Neuronal stem cell (in vitro differentiated cells): Measurements from ENCODE around the gene EPHA10.

Source experiments
- DNase-seq: peaks from one replicate; pipeline ENCODE4 v3.0.0-alpha.2; 2013; ENCODE audit warnings: low spot score
- H2AFZ ChIP-seq: one replicate; pipeline ENCODE4 v1.6.1; 2013; ENCODE audit warnings: mild to moderate bottlenecking, low read length, inconsistent platforms
- H2AK5ac ChIP-seq: 2 replicates; pipeline ENCODE4 v1.6.1; 2013; ENCODE audit warnings: low read depth, mild to moderate bottlenecking, inconsistent platforms, low read length, moderate library complexity, mixed read lengths
- H2BK120ac ChIP-seq: 2 replicates; pipeline ENCODE4 v1.6.1; 2013; ENCODE audit warnings: low read depth, mild to moderate bottlenecking, inconsistent platforms, low read length, moderate library complexity, mixed read lengths
- H2BK12ac ChIP-seq: one replicate; pipeline ENCODE4 v1.6.1; 2013; ENCODE audit warnings: low read length, inconsistent platforms
- H2BK15ac ChIP-seq: 2 replicates; pipeline ENCODE4 v1.6.1; 2013; ENCODE audit warnings: mild to moderate bottlenecking, low read length, inconsistent platforms, mixed read lengths
- H2BK5ac ChIP-seq: one replicate; pipeline ENCODE4 v1.6.1; 2013; ENCODE audit warnings: inconsistent platforms, mild to moderate bottlenecking, low read length, moderate library complexity
- H3K14ac ChIP-seq: one replicate; pipeline ENCODE4 v1.6.1; 2013; ENCODE audit warnings: low read length, inconsistent platforms
- H3K18ac ChIP-seq: 2 replicates; pipeline ENCODE4 v1.6.1; 2013; ENCODE audit warnings: low read length, inconsistent platforms
- H3K23ac ChIP-seq: 2 replicates; pipeline ENCODE4 v1.6.1; 2013; ENCODE audit warnings: low read depth, mild to moderate bottlenecking, mixed read lengths, low read length, inconsistent platforms; ENCODE audit not compliant: poor library complexity
- H3K27ac ChIP-seq: replicated peaks from 3 replicates; pipeline ENCODE4 v1.5.1; 2013; ENCODE audit warnings: low read length, inconsistent platforms
- H3K27me3 ChIP-seq, 3 experiments: 2 replicates each; pipeline ENCODE4 v1.6.1; 2013; ENCODE audit warnings: low read length in 3 of 3, mild to moderate bottlenecking in 2 of 3, inconsistent platforms in 1 of 3, low read depth in 1 of 3, mixed read lengths in 1 of 3, moderate library complexity in 1 of 3; ENCODE audit not compliant: control insufficient read depth in 3 of 3, insufficient read depth in 3 of 3
- H3K36me3 ChIP-seq, 2 donors: replicated peaks in 1 of 2; 2 replicates each; pipeline ENCODE4 v1.6.1; 2013; ENCODE audit warnings: low read length in 2 of 2; ENCODE audit not compliant: control insufficient read depth in 2 of 2, insufficient read depth in 2 of 2
- H3K4ac ChIP-seq: 2 replicates; pipeline ENCODE4 v1.6.1; 2013; ENCODE audit warnings: inconsistent platforms, mild to moderate bottlenecking, low read length, moderate library complexity
- H3K4me1 ChIP-seq, 2 donors: 1 replicate in 1 of 2; 2 replicates in 1 of 2; pipeline ENCODE4 v1.6.1; 2013; ENCODE audit warnings: low read length in 2 of 2, low read depth in 1 of 2; ENCODE audit not compliant: control insufficient read depth in 2 of 2, insufficient read depth in 1 of 2
- H3K4me2 ChIP-seq: one replicate; pipeline ENCODE4 v1.6.1; 2013; ENCODE audit warnings: mild to moderate bottlenecking, low read length, inconsistent platforms; ENCODE audit not compliant: insufficient read depth, poor library complexity, severe bottlenecking
- H3K4me3 ChIP-seq, 2 donors: 2 replicates each; pipeline ENCODE4 v1.5.1; 2013; ENCODE audit warnings: low read length in 2 of 2, mild to moderate bottlenecking in 2 of 2, inconsistent platforms in 1 of 2, moderate library complexity in 1 of 2
- H3K79me1 ChIP-seq: one replicate; pipeline ENCODE4 v1.6.1; 2013; ENCODE audit warnings: low read depth, mild to moderate bottlenecking, inconsistent platforms, low read length, moderate library complexity
- H3K9ac ChIP-seq: one replicate; pipeline ENCODE4 v1.6.1; 2013; ENCODE audit warnings: mild to moderate bottlenecking, low read depth, low read length, inconsistent platforms; ENCODE audit not compliant: poor library complexity
- H3K9me3 ChIP-seq, 2 donors: replicated peaks in 1 of 2; 2 replicates each; pipeline versions ENCODE3 to v1.6.1; 2013; ENCODE audit warnings: low read length in 2 of 2, mild to moderate bottlenecking in 2 of 2, inconsistent platforms in 1 of 2, low read depth in 1 of 2, mixed read lengths in 1 of 2, moderate library complexity in 1 of 2; ENCODE audit not compliant: control insufficient read depth in 2 of 2, insufficient read depth in 1 of 2
- H4K8ac ChIP-seq: one replicate; pipeline ENCODE4 v1.6.1; 2013; ENCODE audit warnings: low read depth, mild to moderate bottlenecking, inconsistent platforms, low read length, moderate library complexity
- H4K91ac ChIP-seq: one replicate; pipeline ENCODE4 v1.6.1; 2013; ENCODE audit warnings: low read length, low read depth, mild to moderate bottlenecking, inconsistent platforms; ENCODE audit not compliant: poor library complexity
- whole genome bisulfite sequencing, 2 donors: extraction: QIAGEN DNeasy Blood & Tissue Kit; methylation state at CpG; one replicate each; pipeline ENCODE4 v1.1.7; 2013; ENCODE audit warnings: missing lambda C conversion rate in 2 of 2, mixed read lengths in 1 of 2; ENCODE audit not compliant: insufficient read length in 2 of 2, insufficient replicate concordance in 1 of 2; ENCODE audit errors: extremely low coverage in 2 of 2; 5-methylcytosine and 5-hydroxymethylcytosine counted together

EPHA10 gene

GRCh38 chr1:37703061-37703460 is 61.9 kb downstream of the EPHA10 start:
- Histone ChIP-seq H3K23ac (no peak overlapping the region), H3K4me3 (peak overlapping the region in 1 of 2 donors; percentile 59), H3K4me1 (no peaks in the 10 kb centered on the region), H3K14ac (no peak overlapping the region), H3K18ac (no peak overlapping the region), H2BK12ac (no peak overlapping the region), H3K36me3 (peaks cover 56 to 91% of the 10 kb centered on the region in 2 donors), H3K9ac (no peak overlapping the region), H2BK15ac (no peak overlapping the region), H3K9me3 (peaks cover 0 to 3% of the 10 kb centered on the region in 2 donors), H4K91ac (no peak overlapping the region), H3K4me2 (no peak overlapping the region), H2BK5ac (no peak overlapping the region), H3K27me3 (no peaks in the 10 kb centered on the region), H2AK5ac (no peak overlapping the region), H2BK120ac (no peak overlapping the region), H3K79me1 (no peaks in the 10 kb centered on the region), H3K4ac (no peak overlapping the region), H4K8ac (no peak overlapping the region), H2AFZ (no peak overlapping the region), H3K27ac (no peak overlapping the region)
- DNase-seq, result no peak
- WGBS, 2 donors, result no CpG with 5 or more reads among the region's 14 CpGs

GRCh38 chr1:37701051-37701450 is 63.9 kb downstream of the EPHA10 start:
- Histone ChIP-seq H4K91ac (no peak overlapping the region), H3K4me3 (no peak overlapping the region), H2BK5ac (no peak overlapping the region), H3K36me3 (peaks cover 49 to 91% of the 10 kb centered on the region in 2 donors), H3K18ac (no peak overlapping the region), H3K4me2 (no peak overlapping the region), H2AK5ac (no peak overlapping the region), H3K4ac (no peak overlapping the region), H3K23ac (no peak overlapping the region), H3K9ac (no peak overlapping the region), H2AFZ (no peak overlapping the region), H3K27ac (no peak overlapping the region), H3K79me1 (no peaks in the 10 kb centered on the region), H4K8ac (no peak overlapping the region), H3K14ac (no peak overlapping the region), H3K27me3 (no peaks in the 10 kb centered on the region), H2BK120ac (no peak overlapping the region), H3K9me3 (peaks cover 0 to 3% of the 10 kb centered on the region in 2 donors), H2BK15ac (no peak overlapping the region), H3K4me1 (no peaks in the 10 kb centered on the region), H2BK12ac (no peak overlapping the region)
- DNase-seq, result no peak
- no CpG with 5 or more reads among the region's 2 CpGs for WGBS, 2 donors

GRCh38 chr1:37699147-37699546 is 65.8 kb downstream of the EPHA10 start:
- WGBS, 2 donors, result no CpG with 5 or more reads among the region's 7 CpGs
- Histone ChIP-seq H3K4me1 (no peaks in the 10 kb centered on the region), H3K27me3 (no peaks in the 10 kb centered on the region), H3K4ac (no peak overlapping the region), H3K79me1 (no peaks in the 10 kb centered on the region), H4K8ac (no peak overlapping the region), H3K4me2 (no peak overlapping the region), H3K4me3 (no peak overlapping the region), H3K9ac (no peak overlapping the region), H2BK15ac (no peak overlapping the region), H3K18ac (no peak overlapping the region), H4K91ac (no peak overlapping the region), H3K36me3 (peaks cover 45 to 96% of the 10 kb centered on the region in 2 donors), H3K27ac (no peak overlapping the region), H2BK120ac (no peak overlapping the region), H2AFZ (no peak overlapping the region), H2BK12ac (no peak overlapping the region), H3K9me3 (no peaks in the 10 kb centered on the region), H2AK5ac (no peak overlapping the region), H3K14ac (no peak overlapping the region), H2BK5ac (no peak overlapping the region), H3K23ac (no peak overlapping the region)
- no peak for DNase-seq

- Histone ChIP-seq H2BK120ac (no peak overlapping the region), H3K4ac (no peak overlapping the region), H2BK5ac (no peak overlapping the region), H4K8ac (no peak overlapping the region), H3K14ac (no peak overlapping the region), H2AFZ (no peak overlapping the region), H4K91ac (no peak overlapping the region), H3K18ac (no peak overlapping the region), H3K27ac (no peak overlapping the region), H2BK15ac (no peak overlapping the region), H3K4me2 (no peak overlapping the region), H3K4me3 (no peak overlapping the region), H2AK5ac (no peak overlapping the region), H3K9me3 (no peaks in the 10 kb centered on the region), H3K36me3 (peaks cover 36 to 89% of the 10 kb centered on the region in 2 donors), H3K4me1 (peaks cover 0 to 1% of the 10 kb centered on the region in 2 donors), H3K23ac (no peak overlapping the region), H2BK12ac (no peak overlapping the region), H3K9ac (no peak overlapping the region), H3K27me3 (no peaks in the 10 kb centered on the region), H3K79me1 (peaks cover under 1% of the 10 kb centered on the region)
- no CpG with 5 or more reads among the region's 2 CpGs for WGBS, 2 donors
- DNase-seq, result no peak
Observed at GRCh38 chr1:37697737-37698136, 67.2 kb downstream of the EPHA10 start.
